ENCODE measurements around the gene MGAT4C.

DNA sequence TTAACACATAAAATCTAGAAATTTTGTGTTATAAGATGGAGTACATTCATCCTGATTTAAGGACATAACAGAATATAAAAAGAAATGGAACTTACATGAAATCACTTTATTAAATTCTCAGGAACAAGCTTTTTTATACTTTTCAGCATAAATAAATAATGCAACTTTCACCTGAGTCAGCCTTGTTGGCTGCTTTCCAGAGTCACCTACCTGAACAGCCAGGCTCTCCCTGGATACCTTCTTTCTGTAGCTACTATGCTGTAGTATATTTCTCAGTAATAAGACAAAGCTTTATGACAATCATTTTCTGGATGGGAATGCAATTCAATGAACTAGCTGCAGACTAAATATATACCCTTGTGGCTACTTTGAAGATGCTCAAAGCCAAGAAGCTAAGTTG, 270.2 kb downstream of the MGAT4C start:
- TF ChIP-seq, protein P1, sequence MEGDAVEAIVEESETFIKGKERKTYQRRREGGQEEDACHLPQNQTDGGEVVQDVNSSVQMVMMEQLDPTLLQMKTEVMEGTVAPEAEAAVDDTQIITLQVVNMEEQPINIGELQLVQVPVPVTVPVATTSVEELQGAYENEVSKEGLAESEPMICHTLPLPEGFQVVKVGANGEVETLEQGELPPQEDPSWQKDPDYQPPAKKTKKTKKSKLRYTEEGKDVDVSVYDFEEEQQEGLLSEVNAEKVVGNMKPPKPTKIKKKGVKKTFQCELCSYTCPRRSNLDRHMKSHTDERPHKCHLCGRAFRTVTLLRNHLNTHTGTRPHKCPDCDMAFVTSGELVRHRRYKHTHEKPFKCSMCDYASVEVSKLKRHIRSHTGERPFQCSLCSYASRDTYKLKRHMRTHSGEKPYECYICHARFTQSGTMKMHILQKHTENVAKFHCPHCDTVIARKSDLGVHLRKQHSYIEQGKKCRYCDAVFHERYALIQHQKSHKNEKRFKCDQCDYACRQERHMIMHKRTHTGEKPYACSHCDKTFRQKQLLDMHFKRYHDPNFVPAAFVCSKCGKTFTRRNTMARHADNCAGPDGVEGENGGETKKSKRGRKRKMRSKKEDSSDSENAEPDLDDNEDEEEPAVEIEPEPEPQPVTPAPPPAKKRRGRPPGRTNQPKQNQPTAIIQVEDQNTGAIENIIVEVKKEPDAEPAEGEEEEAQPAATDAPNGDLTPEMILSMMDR (IDR thresholded peaks at IDR 0.05; ENCODE audit: insufficient read depth, low read depth, low read length): no peak
- no peak for TF ChIP-seq EZH2 (IDR thresholded peaks at IDR 0.05; ENCODE audit: insufficient read depth, low read length)

All from astrocyte (in vitro differentiated cells and primary cell).